Heart left ventricle (tissue), 16 donors: ENCODE data around the gene NUDT4B. TPM values are rescaled to one million over a fixed set of nuclear protein-coding genes. Genes with fewer than 3 reads are reported as not detected.
A peak's percentile ranks its signal among the peaks of the same experiment; 100 is the strongest.
"Not testable (repeated sequence)": the region's sequence is repeated elsewhere in the genome, so short reads cannot be mapped to it uniquely, and the experiment has no call there.

Source experiments
- ATAC-seq, 4 donors: fragments of 200-7000 bp; cut with Tn5 transposase; one replicate each; pipeline ENCODE4 v1.9.1; 2020 to 2022; ENCODE audit warnings: moderate library complexity in 4 of 4, mild to moderate bottlenecking in 3 of 4, moderate number of reproducible peaks in 1 of 4
- DNase-seq, 5 donors: peaks; one replicate each; pipeline ENCODE4 v3.0.0-alpha.2; 2020
- H3K27ac ChIP-seq, 12 donors: fragments of 200-600 bp; sonication (generic) in 4 of 12; one replicate each; pipeline versions ENCODE4 v1.5.0 to v1.8.0; 2016 to 2022; ENCODE audit warnings: mild to moderate bottlenecking in 2 of 12
- H3K27me3 ChIP-seq, 9 donors: fragments of 200-600 bp; sonication (generic) in 2 of 9; one replicate each; pipeline versions ENCODE4 v1.5.1 to v1.8.0; 2016 to 2022; ENCODE audit warnings: mild to moderate bottlenecking in 3 of 9
- H3K36me3 ChIP-seq, 9 donors: fragments of 200-600 bp; sonication (generic) in 2 of 9; one replicate each; pipeline versions ENCODE4 v1.5.0 to v1.8.0; 2018 to 2022; ENCODE audit warnings: mild to moderate bottlenecking in 2 of 9
- H3K4me1 ChIP-seq, 12 donors: fragments of 200-600 bp; sonication (generic) in 4 of 12; one replicate each; pipeline versions ENCODE4 v1.5.0 to v1.8.0; 2016 to 2022; ENCODE audit warnings: mild to moderate bottlenecking in 3 of 12
- H3K4me3 ChIP-seq, 12 donors: fragments of 200-600 bp; sonication (generic) in 4 of 12; one replicate each; pipeline versions ENCODE4 v1.5.0 to v1.8.0; 2017 to 2022; ENCODE audit warnings: mild to moderate bottlenecking in 9 of 12, moderate library complexity in 4 of 12
- H3K9me3 ChIP-seq, 12 donors: fragments of 200-600 bp; sonication (generic) in 4 of 12; one replicate each; pipeline versions ENCODE4 v1.5.0 to v1.8.0; 2016 to 2022; ENCODE audit warnings: mild to moderate bottlenecking in 1 of 12
- WGBS, 4 donors: extraction: QIAGEN DNeasy Blood & Tissue Kit in 2 of 4; methylation state at CpG; one replicate each; pipeline versions ENCODE4 v1.1.5 to v1.1.7; 2013 to 2018; 5-methylcytosine and 5-hydroxymethylcytosine counted together
- intact Hi-C, 10 donors: fragments of 100-400 bp; cut with DNase I; formaldehyde crosslinking; loops; one replicate each; pipeline versions ENCODE4 v1.11.1 to v1.14.2; 2022
- polyA plus RNA-seq, 2 donors: library from polyadenylated mRNA; stranded (reverse); fragments of 200-250 nt; gene quantifications; one replicate each; pipeline ENCODE4 v1.2.3, GENCODE V29; 2013
- total RNA-seq, 9 donors: library from RNA; depleted of rRNA in 2 of 9; stranded (reverse); fragments of >200 nt in 2 of 9; fragmentation: NEBNext Ultra II Directional in 3 of 9; extraction: Animal tissue kit (Norgen Biotek cat#: 25700) in 3 of 9; gene quantifications; one replicate each; pipeline versions ENCODE4 v1.1.0 to v1.2.4, GENCODE V29; 2016 to 2023
- donor health status: ischemic (EF 13 %, LVEDD 7.1; RV severe dilation, severe dysfunction).
- donor health status: healthy with polysubstance abuse.
- donor health status: DM: no; HTN: yes; CAD: no.
- donor health status: DM: no; HTN: no; CAD: no.
- donor health status: ischemic (EF 25% LVEDD 6.9; RV normal size, moderate dysfunction).
- donor health status: ischemic (EF 25% LVEDD 5.7; RV mildly dilated, moderate dysfunction).
- donor health status: healthy.
- donor health status: DM: yes; HTN: yes; CAD: no.
- donor health status: ischemic (EF 35%, LVEDD 5.7; RV mildly dilated, moderate dysfunction).
- donor health status: nonischemic (EF 11% LVEDD 7.7; RV severe dilation, severe dysfunction).
- donor health status: DM: yes; HTN: yes; CAD: no.
- donor health status: PGD.
- donor health status: ischemic (EF 29% LVEDD 5.4; RV normal size, mild dysfunction).
- donor health status: nonischemic (EF 23%, LVEDD 6.1; RV moderate dilation, normal function).

NUDT4B gene
- total and polyA plus RNA-seq, 11 donors: 0.50 to 267 (median 23.8) TPM; not detected in 5

DNA sequence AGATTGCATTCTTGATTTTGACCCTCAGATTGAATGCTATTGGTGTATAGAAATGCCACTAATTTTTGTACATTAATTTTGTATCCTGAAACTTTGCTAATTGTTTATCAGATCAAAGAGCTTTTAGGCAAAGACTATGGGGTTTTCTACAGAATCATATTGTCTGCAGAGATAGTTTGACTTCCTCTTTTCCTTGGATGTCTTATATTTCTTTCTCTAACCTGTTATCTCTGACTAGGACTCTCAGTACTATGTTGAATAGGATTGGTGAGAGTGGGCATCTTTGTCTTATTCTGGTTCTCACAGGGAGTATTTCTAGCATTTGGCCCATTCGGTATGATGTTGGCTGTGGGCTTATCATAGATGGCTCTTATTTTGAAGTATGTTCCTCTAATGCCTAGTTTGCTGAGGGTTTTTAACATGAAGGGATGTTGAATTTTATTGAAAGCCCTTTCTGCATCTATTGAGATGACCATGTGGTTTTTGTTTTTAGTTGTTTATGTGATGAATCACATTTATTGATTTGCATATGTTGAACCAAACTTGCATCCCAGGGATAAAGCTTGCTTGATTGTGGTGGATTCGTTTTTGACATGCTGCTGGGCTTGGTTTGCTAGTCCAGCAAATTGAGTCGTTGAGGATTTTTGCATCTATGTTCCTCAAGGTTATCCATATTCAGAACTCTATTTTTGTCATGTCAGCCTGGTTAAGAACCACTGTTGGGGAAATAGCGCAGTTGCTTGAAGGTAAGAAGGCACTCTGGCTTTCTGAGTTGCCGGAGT is 16.9 kb downstream of the NUDT4B start:
- ATAC-seq, intact Hi-C loops, H3K27ac ChIP-seq, H3K27me3 ChIP-seq, H3K36me3 ChIP-seq, H3K9me3 ChIP-seq, H3K4me3 ChIP-seq, H3K4me1 ChIP-seq, DNase-seq: not testable (repeated sequence)
- WGBS, 4 donors: no CpG with 5 or more reads among the region's 5 CpGs

GRCh38 chr1:148768541-148768940 is 20.0 kb downstream of the NUDT4B start:
- H3K27ac ChIP-seq, H3K27me3 ChIP-seq, H3K36me3 ChIP-seq, DNase-seq, intact Hi-C loops, H3K9me3 ChIP-seq, H3K4me3 ChIP-seq, H3K4me1 ChIP-seq, ATAC-seq: not testable (repeated sequence)
- WGBS, 4 donors: no CpG with 5 or more reads among the region's 2 CpGs

DNA sequence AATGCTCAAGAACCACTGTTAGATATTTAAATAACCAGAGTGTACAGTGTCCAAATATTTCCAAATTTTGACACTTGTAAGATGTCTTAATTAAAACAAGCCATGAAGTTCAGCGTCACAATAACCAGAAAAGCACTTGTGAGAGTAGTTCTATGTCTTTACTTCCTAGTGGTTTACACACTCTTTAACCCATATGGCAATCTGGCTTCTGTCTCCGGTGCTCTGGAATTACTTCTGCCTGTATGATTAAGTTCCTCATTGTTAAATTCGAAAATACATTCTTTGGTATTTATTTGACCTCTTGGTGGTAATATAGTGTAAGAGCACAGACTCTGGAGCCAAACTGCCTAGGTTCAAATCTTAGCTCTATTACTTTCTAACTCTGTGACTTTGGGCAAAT is 20.9 kb downstream of the NUDT4B start:
- H3K4me3 ChIP-seq, intact Hi-C loops, H3K27ac ChIP-seq, ATAC-seq, H3K9me3 ChIP-seq, H3K27me3 ChIP-seq, H3K36me3 ChIP-seq, DNase-seq, H3K4me1 ChIP-seq: not testable (repeated sequence)
- WGBS, 4 donors: no CpG with 5 or more reads among the region's 3 CpGs

DNA sequence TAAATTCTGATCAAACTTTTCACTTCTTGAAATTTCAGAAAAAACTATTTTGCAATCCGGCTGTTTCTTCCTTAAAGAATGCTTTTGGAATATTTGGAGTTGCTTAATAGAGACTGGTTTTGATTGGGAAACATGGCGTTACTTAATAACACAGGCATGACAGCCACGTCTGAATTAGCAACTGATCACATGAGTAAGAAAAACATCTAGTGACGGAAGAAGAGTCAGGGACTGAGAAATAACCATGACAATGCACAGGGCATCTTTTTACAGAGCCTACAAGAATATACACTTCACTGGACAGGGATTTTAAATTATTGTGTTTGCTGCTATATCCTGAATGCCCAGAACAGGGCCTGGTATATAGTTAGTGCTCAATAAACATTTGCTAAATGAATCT is 25.1 kb downstream of the NUDT4B start:
- intact Hi-C loops, H3K9me3 ChIP-seq, H3K4me1 ChIP-seq, H3K27ac ChIP-seq, H3K36me3 ChIP-seq, H3K27me3 ChIP-seq, H3K4me3 ChIP-seq, DNase-seq: not testable (repeated sequence)
- no CpG with 5 or more reads among the region's 4 CpGs for WGBS, 4 donors
- peak in 3 of 4 donors; percentile 57 to 86 (median 77) for ATAC-seq

DNA sequence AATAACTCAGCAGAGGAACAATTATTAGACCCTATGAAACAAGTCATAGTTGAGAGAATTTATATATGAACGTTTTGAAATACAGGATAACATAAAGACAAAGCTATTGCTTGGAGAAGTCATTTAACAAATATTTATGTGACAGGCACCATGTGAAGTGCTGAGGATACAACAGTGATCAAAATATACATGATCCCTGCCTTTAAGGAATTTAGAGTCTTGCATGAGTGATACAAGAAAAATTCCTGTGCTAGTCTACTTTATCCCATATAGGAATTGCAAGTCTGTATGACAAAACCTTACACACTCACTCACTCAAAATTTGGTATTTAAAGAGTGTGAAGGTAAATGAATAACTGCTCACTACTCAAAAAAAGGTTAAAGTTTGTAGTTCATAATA is 25.5 kb downstream of the NUDT4B start:
- H3K4me1 ChIP-seq, H3K27ac ChIP-seq, ATAC-seq, intact Hi-C loops, DNase-seq, H3K4me3 ChIP-seq, H3K27me3 ChIP-seq, H3K36me3 ChIP-seq, H3K9me3 ChIP-seq: not testable (repeated sequence)
- WGBS, 4 donors: no CpG with 5 or more reads among the region's 1 CpG

- WGBS, 4 donors: no CpG with 5 or more reads among the region's 2 CpGs
- ATAC-seq: not testable (repeated sequence)
Observed at GRCh38 chr1:148775263-148775662, 26.7 kb downstream of the NUDT4B start.

GRCh38 chr1:148777649-148778048 is 29.1 kb downstream of the NUDT4B start:
- H3K27ac ChIP-seq, ATAC-seq, H3K4me3 ChIP-seq, H3K9me3 ChIP-seq, H3K27me3 ChIP-seq, H3K36me3 ChIP-seq, intact Hi-C loops, DNase-seq, H3K4me1 ChIP-seq: not testable (repeated sequence)
- no CpG with 5 or more reads among the region's 1 CpG for WGBS, 4 donors

More at GRCh38 chr1:148775263-148775662, 26.7 kb downstream of the NUDT4B start:
- H3K36me3 ChIP-seq, H3K27me3 ChIP-seq, intact Hi-C loops, H3K9me3 ChIP-seq, H3K4me3 ChIP-seq, DNase-seq, H3K27ac ChIP-seq, H3K4me1 ChIP-seq: not testable (repeated sequence)

GRCh38 chr1:148780404-148780803 is 31.8 kb downstream of the NUDT4B start:
- H3K36me3 ChIP-seq, H3K9me3 ChIP-seq, H3K4me3 ChIP-seq, intact Hi-C loops, DNase-seq, H3K4me1 ChIP-seq, H3K27me3 ChIP-seq, ATAC-seq, H3K27ac ChIP-seq: not testable (repeated sequence)
- no CpG with 5 or more reads among the region's 1 CpG for WGBS, 4 donors

GRCh38 chr1:148791543-148792099 is 43.0 kb downstream of the NUDT4B start:
- intact Hi-C loops, H3K27ac ChIP-seq, DNase-seq, H3K36me3 ChIP-seq, H3K9me3 ChIP-seq, H3K4me1 ChIP-seq, H3K4me3 ChIP-seq, H3K27me3 ChIP-seq: not testable (repeated sequence)
- no CpG with 5 or more reads among the region's 23 CpGs for WGBS, 4 donors
- peak; percentile 58 to 93 (median 74) for ATAC-seq

- H3K27me3 ChIP-seq, H3K27ac ChIP-seq, H3K9me3 ChIP-seq, DNase-seq, H3K36me3 ChIP-seq, H3K4me3 ChIP-seq, H3K4me1 ChIP-seq, ATAC-seq, intact Hi-C loops: not testable (repeated sequence)
- WGBS, 4 donors: no CpG with 5 or more reads among the region's 4 CpGs
Observed at GRCh38 chr1:148793762-148794332, 45.3 kb downstream of the NUDT4B start.
